GM12878 (cell line): ENCODE data around the gene PCSK1N. TPM values are rescaled to one million over a fixed set of nuclear protein-coding genes. Genes with fewer than 3 reads are reported as not detected.
A peak's percentile ranks its signal among the peaks of the same experiment; 100 is the strongest.

Source experiments
- ATAC-seq: fragments of 200-7000 bp; cut with Tn5 transposase; 3 replicates; pipeline ENCODE4 v1.9.1; 2020; ENCODE audit warnings: mild to moderate bottlenecking, moderate library complexity
- BruUV-seq: library from RNA; stranded (reverse); fragments of 400-500 nt; replicated peaks from 2 replicates; lab custom pipeline; 2021; lab: Mats Ljungman, UMichigan
- CTCF ChIA-PET: fragments of 300-600 bp; sonication (Branson Sonifier 250); formaldehyde crosslinking; extraction: SDS; loops from one replicate; lab custom pipeline; 2021; ENCODE audit warnings: inconsistent platforms; lab: Yijun Ruan, JAX
- POLR2A ChIA-PET: fragments of 350-600 bp; formaldehyde crosslinking; extraction: SDS; loops from one replicate; lab custom pipeline; 2021; ENCODE audit warnings: inconsistent platforms; lab: Charles Lee
- RAD21 ChIA-PET: fragments of 300-600 bp; sonication (Branson Sonifier 250); formaldehyde crosslinking; loops from one replicate; lab custom pipeline; 2023; ENCODE audit warnings: antibody characterized with exemption; ENCODE audit not compliant: unreplicated experiment; lab: Charles Lee
- SMC1A ChIA-PET: fragments of 300-600 bp; sonication (Branson Sonifier 250); formaldehyde crosslinking; loops from one replicate; lab custom pipeline; 2023; ENCODE audit not compliant: unreplicated experiment, uncharacterized antibody; lab: Charles Lee
- DNase-seq: peaks from one replicate; pipeline ENCODE4 v3.0.0-alpha.2; 2011; ENCODE audit warnings: low read depth, low spot score
- FAIRE-seq: peaks from 3 replicates; lab custom pipeline; 2011; peaks lifted over from hg19 to GRCh38; lab: Jason Lieb, UNC
- H2AFZ ChIP-seq: 2 replicates; pipeline ENCODE4 v1.6.0; 2011; ENCODE audit warnings: low read depth, low read length, control low read depth; ENCODE audit not compliant: control insufficient read depth
- H3K27ac ChIP-seq: 2 replicates; pipeline ENCODE4 v1.5.1; 2011; ENCODE audit warnings: control low read depth; ENCODE audit not compliant: control insufficient read depth, insufficient read depth
- H3K27me3 ChIP-seq, 2 experiments: replicated peaks in 1 of 2; 2 replicates each; pipeline versions ENCODE4 v1.6.0 to v1.6.1; 2011; ENCODE audit warnings: low read length in 1 of 2; ENCODE audit not compliant: control insufficient read depth in 2 of 2, insufficient read depth in 2 of 2
- H3K36me3 ChIP-seq, 2 experiments: 2 replicates each; pipeline ENCODE4 v1.5.1; 2011; ENCODE audit warnings: low read length in 1 of 2; ENCODE audit not compliant: control insufficient read depth in 2 of 2, insufficient read depth in 2 of 2
- H3K4me1 ChIP-seq: 2 replicates; pipeline ENCODE4 v1.6.1; 2011; ENCODE audit warnings: mild to moderate bottlenecking, low read length, moderate library complexity, mixed read lengths; ENCODE audit not compliant: control insufficient read depth, insufficient read depth
- H3K4me2 ChIP-seq: 2 replicates; pipeline ENCODE4 v1.6.0; 2011; ENCODE audit warnings: control low read depth; ENCODE audit not compliant: control insufficient read depth, insufficient read depth
- H3K4me3 ChIP-seq: fragments of 200-600 bp; sonication (generic); 2 replicates; pipeline ENCODE4 v1.5.1; 2016
- H3K79me2 ChIP-seq: 2 replicates; pipeline ENCODE4 v1.6.0; 2011; ENCODE audit warnings: low read length; ENCODE audit not compliant: control insufficient read depth, insufficient read depth
- H3K9ac ChIP-seq: 2 replicates; pipeline ENCODE4 v1.8.0; 2011; ENCODE audit warnings: low read length, control low read depth, mixed read lengths; ENCODE audit not compliant: control insufficient read depth, insufficient read depth
- H3K9me3 ChIP-seq: replicated peaks from 3 replicates; pipeline ENCODE4 v1.5.1; 2011; ENCODE audit warnings: mild to moderate bottlenecking, low read length; ENCODE audit not compliant: control insufficient read depth, insufficient read depth
- H4K20me1 ChIP-seq: 2 replicates; pipeline ENCODE4 v1.6.0; 2011; ENCODE audit not compliant: control insufficient read depth, insufficient read depth
- HDGF ChIP-seq: fragments of 450-650 bp; IDR thresholded peaks from 2 replicates; pipeline ENCODE4 v1.6.1; 2016; ENCODE audit warnings: antibody characterized with exemption
- RAD21 ChIP-seq: IDR thresholded peaks from 2 replicates; pipeline ENCODE4 v1.6.1; 2011; ENCODE audit warnings: mild to moderate bottlenecking, low read depth, low read length, moderate library complexity; ENCODE audit not compliant: insufficient read depth
- SMC3 ChIP-seq: IDR thresholded peaks from 2 replicates; pipeline ENCODE4 v1.6.1; 2011; ENCODE audit warnings: low read length, improper control_type of control experiment, borderline replicate concordance
- SRF ChIP-seq, 2 experiments: IDR thresholded peaks; 2 replicates each; pipeline ENCODE4 v1.6.1; 2011; ENCODE audit warnings: low read depth in 2 of 2, low read length in 2 of 2, mild to moderate bottlenecking in 1 of 2, moderate library complexity in 1 of 2
- SUZ12 ChIP-seq: fragments of 200-600 bp; sonication (generic); IDR thresholded peaks from one replicate; pipeline ENCODE4 v1.6.1; 2018; ENCODE audit warnings: antibody characterized with exemption, mild to moderate bottlenecking; ENCODE audit not compliant: unreplicated experiment
- ZSCAN29 ChIP-seq: fragments of 450-650 bp; IDR thresholded peaks from 2 replicates; pipeline ENCODE4 v1.6.1; 2017; ENCODE audit warnings: mild to moderate bottlenecking, moderate library complexity
- WGBS: methylation state at CpG from one replicate; pipeline ENCODE4 v1.1.6; 2016; ENCODE audit warnings: low lambda C conversion rate; ENCODE audit not compliant: insufficient replicate concordance, insufficient coverage; ENCODE audit errors: missing lambda C conversion rate; 5-methylcytosine and 5-hydroxymethylcytosine counted together
- in situ Hi-C: fragments of 300-500 bp; cut with MboI; formaldehyde crosslinking; loops from 9 replicates; pipeline ENCODE4 v1.14.3; 2018; ENCODE audit warnings: mixed read lengths
- intact Hi-C: fragments of 100-400 bp; cut with micrococcal nuclease; formaldehyde crosslinking; loops from one replicate; pipeline ENCODE4 v1.14.2; 2022; ENCODE audit not compliant: unreplicated experiment
- polyA plus RNA-seq, 11 experiments: library from polyadenylated mRNA; depleted of rRNA in 4 of 11; unstranded in 6 of 11; stranded (reverse) in 5 of 11; fragments of >200 nt; fragmentation: Nextera tagmentation in 4 of 11; fragmentation: Illumina TruSeq in 1 of 11; extraction: Ambion mirVana in 4 of 11; extraction: Trizol in 1 of 11; gene quantifications; 1 replicate in 1 of 11; 2 replicates in 10 of 11; pipeline versions ENCODE4 v1.2.1 to v1.2.3, GENCODE V29; 2011 to 2016; ENCODE audit warnings: inconsistent platforms in 2 of 11, missing spikeins in 2 of 11, low read depth in 1 of 11
- total RNA-seq, 4 experiments: library from RNA; depleted of rRNA in 3 of 4; stranded (reverse); fragments of >200 nt in 3 of 4; fragmentation: Illumina TruSeq in 1 of 4; extraction: Trizol in 1 of 4; gene quantifications; 2 replicates each; pipeline versions ENCODE4 v1.2.1 to v1.2.3, GENCODE V29; 2013 to 2021
- TF ChIP-seq, protein P1 (sequence below), 3 experiments: IDR thresholded peaks in 2 of 3; conservative IDR thresholded peaks in 1 of 3; 2 replicates each; pipeline ENCODE4 v1.5.1; 2011; ENCODE audit warnings: low read depth in 3 of 3, low read length in 3 of 3, mild to moderate bottlenecking in 3 of 3, control low read depth in 2 of 3, moderate library complexity in 2 of 3, inconsistent platforms in 1 of 3, mixed read lengths in 1 of 3; ENCODE audit not compliant: control insufficient read depth in 2 of 3, insufficient read depth in 1 of 3; ENCODE audit errors: extremely low read depth in 1 of 3

The PCSK1N gene
- total and polyA plus RNA-seq, 10 of the 15 experiments (the other 5 are each of a cell fraction or from before 2014, with no cell fraction given) = 0.19 TPM; not detected in 9

DNA sequence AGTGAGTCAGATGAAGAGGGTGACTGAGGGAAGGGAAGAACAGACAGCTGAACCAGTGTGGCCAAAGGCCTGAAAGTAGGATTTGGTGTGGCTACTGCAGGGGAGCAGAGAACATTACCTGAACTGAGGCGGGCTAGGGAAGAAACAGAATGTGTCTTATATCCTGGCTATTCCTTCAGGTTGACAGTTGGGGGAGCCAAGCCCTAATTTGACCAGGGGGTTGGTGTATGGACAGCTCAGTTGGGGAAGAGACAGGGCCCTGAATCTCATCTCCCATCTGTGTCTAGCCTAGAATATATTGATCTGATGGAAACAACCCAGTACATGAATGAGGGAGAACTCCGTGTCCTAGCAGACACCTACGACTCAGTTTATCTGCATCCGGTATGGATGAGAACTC is 29.3 kb downstream of the PCSK1N start:
- intact Hi-C loops = no loop called here
- H3K27ac ChIP-seq = no peak overlapping the region
- H3K9me3 ChIP-seq = no peaks in the 10 kb centered on the region
- ATAC-seq (no peak), DNase-seq (no peak), FAIRE-seq (no peak)
- no peaks in the 10 kb centered on the region for H3K4me1 ChIP-seq
- no peak overlapping the region for H2AFZ ChIP-seq
- peaks cover 0 to 3% of the 10 kb centered on the region in 2 experiments; a peak in 1 of 4 replicates for H3K36me3 ChIP-seq
- CTCF ChIA-PET = no interaction called here
- H3K9ac ChIP-seq = no peak overlapping the region
- in situ Hi-C loops = loop anchor here (10.0 kb wide), 1 partner anchor 379 kb away; the partner anchor contains the start of gene PRICKLE3
- no peaks in the 10 kb centered on the region for H3K79me2 ChIP-seq
- SMC1A ChIA-PET = interaction anchor here (0.9 to 1.6 kb wide), 3 partner anchors 94 to 140 kb away, joined by 3 to 4 read pairs (median 3); partner anchors contain the start of gene WAS
- POLR2A ChIA-PET = interaction anchor here (0.6 kb wide), 1 partner anchor 254 kb away, joined by 3 read pairs; no protein-coding TSS in a partner anchor
- no peak for TF ChIP-seq SUZ12
- TF ChIP-seq RAD21 = peak; percentile 26
- TF ChIP-seq, protein P1, sequence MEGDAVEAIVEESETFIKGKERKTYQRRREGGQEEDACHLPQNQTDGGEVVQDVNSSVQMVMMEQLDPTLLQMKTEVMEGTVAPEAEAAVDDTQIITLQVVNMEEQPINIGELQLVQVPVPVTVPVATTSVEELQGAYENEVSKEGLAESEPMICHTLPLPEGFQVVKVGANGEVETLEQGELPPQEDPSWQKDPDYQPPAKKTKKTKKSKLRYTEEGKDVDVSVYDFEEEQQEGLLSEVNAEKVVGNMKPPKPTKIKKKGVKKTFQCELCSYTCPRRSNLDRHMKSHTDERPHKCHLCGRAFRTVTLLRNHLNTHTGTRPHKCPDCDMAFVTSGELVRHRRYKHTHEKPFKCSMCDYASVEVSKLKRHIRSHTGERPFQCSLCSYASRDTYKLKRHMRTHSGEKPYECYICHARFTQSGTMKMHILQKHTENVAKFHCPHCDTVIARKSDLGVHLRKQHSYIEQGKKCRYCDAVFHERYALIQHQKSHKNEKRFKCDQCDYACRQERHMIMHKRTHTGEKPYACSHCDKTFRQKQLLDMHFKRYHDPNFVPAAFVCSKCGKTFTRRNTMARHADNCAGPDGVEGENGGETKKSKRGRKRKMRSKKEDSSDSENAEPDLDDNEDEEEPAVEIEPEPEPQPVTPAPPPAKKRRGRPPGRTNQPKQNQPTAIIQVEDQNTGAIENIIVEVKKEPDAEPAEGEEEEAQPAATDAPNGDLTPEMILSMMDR (IDR thresholded peaks at IDR 0.05 in 2 of 3, conservative IDR thresholded peaks at IDR 0.05 in 1 of 3; ENCODE audit: control insufficient read depth in 2 of 3, extremely low read depth in 1 of 3, insufficient read depth in 1 of 3, low read depth in 3 of 3, low read length in 3 of 3) = peak in 2 of 3 experiments; percentile 13 to 20; a peak in 1 of 6 replicates
- TF ChIP-seq SMC3 = peak; percentile 6; the same call in 1 of the 2 replicates
- TF ChIP-seq SRF (IDR thresholded peaks at IDR 0.05; ENCODE audit: low read depth in 2 of 2, low read length in 2 of 2) = no peak
- no peak for TF ChIP-seq HDGF
- no peak for TF ChIP-seq ZSCAN29
- no TSS peak for BruUV-seq
- no peak overlapping the region for H3K4me2 ChIP-seq
- RAD21 ChIA-PET = interaction anchor here (1.0 kb wide), 1 partner anchor 131 kb away, joined by 4 read pairs; no protein-coding TSS in a partner anchor
- H4K20me1 ChIP-seq = no peaks in the 10 kb centered on the region
- no peak overlapping the region for H3K4me3 ChIP-seq
- no peaks in the 10 kb centered on the region for H3K27me3 ChIP-seq
- WGBS = 83% methylated on average over 4 of the region's 4 CpGs
